Measurements from ENCODE around the gene PITPNB. TPM values are rescaled to one million over a fixed set of nuclear protein-coding genes. Genes with fewer than 3 reads are reported as not detected.

PITPNB gene
- total and polyA plus RNA-seq, 2 donors from 2014 or later = 23.7 to 72.0 TPM

GRCh38 chr22:27823221-27823620, 95.8 kb downstream of the PITPNB start:
- intact Hi-C loops (cut with DNase I) = no loop called here
- DNase-seq = no peak
- no peak for FAIRE-seq

DNA sequence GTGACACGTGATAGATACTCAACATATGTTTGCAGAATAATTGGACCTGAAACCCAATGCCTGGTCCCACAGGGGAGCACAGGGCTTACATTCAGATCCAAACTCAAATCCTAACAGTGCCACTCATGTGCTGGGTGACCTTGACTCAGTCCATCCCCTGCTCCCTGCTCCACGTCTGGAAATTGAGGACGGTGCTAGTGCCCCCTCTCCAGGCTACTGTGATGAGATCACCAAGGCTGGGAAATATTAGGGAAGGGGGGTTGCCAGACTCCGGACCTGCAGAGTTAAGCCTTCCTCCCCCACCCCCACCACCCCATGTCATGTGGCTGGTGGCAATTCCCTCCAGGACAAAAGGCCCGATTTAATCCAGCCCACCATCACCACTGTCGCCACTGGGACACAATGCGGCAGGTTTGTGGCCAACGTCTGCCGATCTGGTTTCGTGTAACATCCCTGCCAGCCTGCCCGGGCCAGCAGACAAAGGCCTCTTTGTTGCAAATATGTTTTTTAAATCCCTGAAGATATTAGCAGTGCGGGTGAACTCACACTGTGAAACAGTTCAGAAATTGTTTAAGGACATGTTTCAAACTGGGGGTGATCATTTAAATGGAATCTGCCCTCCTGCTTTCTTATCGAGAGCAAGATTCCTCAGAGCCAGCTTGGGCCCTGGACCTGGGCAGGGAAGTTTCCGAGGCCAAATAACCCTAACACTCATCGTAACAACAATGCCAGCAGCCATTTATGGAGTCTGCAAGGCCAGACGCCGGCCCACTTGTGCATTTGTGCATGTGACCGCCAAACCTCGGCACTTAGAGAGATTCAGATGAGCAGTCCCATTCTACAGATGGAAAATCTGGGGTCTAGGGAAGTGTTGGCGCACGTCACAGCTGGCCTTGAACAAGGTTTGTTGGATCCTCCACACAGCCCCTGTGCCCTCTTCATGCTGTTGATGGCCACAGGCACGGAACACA, 97.9 kb downstream of the PITPNB start:
- Histone ChIP-seq H3K4me3 (ENCODE audit: low read length in 3 of 3) (no peak overlapping the region), H3K9me3 (ENCODE audit: control insufficient read depth in 2 of 3, insufficient read depth in 1 of 3, low read length in 3 of 3) (no peaks in the 10 kb centered on the region), H3K27ac (ENCODE audit: low read depth in 2 of 2, low read length in 2 of 2) (no peak overlapping the region), H3K27me3 (ENCODE audit: control insufficient read depth, insufficient read depth, low read length) (no peaks in the 10 kb centered on the region), H3K36me3 (ENCODE audit: control insufficient read depth in 2 of 3, insufficient read depth in 3 of 3, low read length in 3 of 3) (no peaks in the 10 kb centered on the region), H3K9ac (ENCODE audit: low read length in 3 of 3) (no peak overlapping the region), H3K4me1 (ENCODE audit: control insufficient read depth in 2 of 3, insufficient read depth in 2 of 3, low read depth in 1 of 3, low read length in 3 of 3) (no peaks in the 10 kb centered on the region)
- no peak for FAIRE-seq
- TF ChIP-seq CTCF (IDR thresholded peaks at IDR 0.05; ENCODE audit: borderline replicate concordance, extremely low read depth, insufficient read depth) = no peak
- intact Hi-C loops (cut with DNase I) = no loop called here
- DNase-seq = no peak

More at GRCh38 chr22:27823221-27823620, 95.8 kb downstream of the PITPNB start:
- no peaks in the 10 kb centered on the region for H3K27me3 ChIP-seq (ENCODE audit: control insufficient read depth, insufficient read depth, low read length)
- H3K4me3 ChIP-seq (ENCODE audit: low read length in 3 of 3) = no peak overlapping the region
- H3K9me3 ChIP-seq (ENCODE audit: control insufficient read depth in 2 of 3, insufficient read depth in 1 of 3, low read length in 3 of 3) = no peaks in the 10 kb centered on the region
- H3K9ac ChIP-seq (ENCODE audit: low read length in 3 of 3) = no peak overlapping the region
- no peak for TF ChIP-seq CTCF (IDR thresholded peaks at IDR 0.05; ENCODE audit: borderline replicate concordance, extremely low read depth, insufficient read depth)
- no peak overlapping the region for H3K27ac ChIP-seq (ENCODE audit: low read depth in 2 of 2, low read length in 2 of 2)
- no peaks in the 10 kb centered on the region for H3K36me3 ChIP-seq (ENCODE audit: control insufficient read depth in 2 of 3, insufficient read depth in 3 of 3, low read length in 3 of 3)
- H3K4me1 ChIP-seq (ENCODE audit: control insufficient read depth in 2 of 3, insufficient read depth in 2 of 3, low read depth in 1 of 3, low read length in 3 of 3) = no peaks in the 10 kb centered on the region

- no peak for FAIRE-seq
Measured at GRCh38 chr22:27816552-27816951, 102.5 kb downstream of the PITPNB start.

More at GRCh38 chr22:27816552-27816951, 102.5 kb downstream of the PITPNB start:
- Histone ChIP-seq H3K4me1 (ENCODE audit: control insufficient read depth in 2 of 3, insufficient read depth in 2 of 3, low read depth in 1 of 3, low read length in 3 of 3) (no peaks in the 10 kb centered on the region), H3K36me3 (ENCODE audit: control insufficient read depth in 2 of 3, insufficient read depth in 3 of 3, low read length in 3 of 3) (no peaks in the 10 kb centered on the region), H3K27me3 (ENCODE audit: control insufficient read depth, insufficient read depth, low read length) (no peaks in the 10 kb centered on the region), H3K9ac (ENCODE audit: low read length in 3 of 3) (no peak overlapping the region), H3K27ac (ENCODE audit: low read depth in 2 of 2, low read length in 2 of 2) (no peak overlapping the region), H3K9me3 (ENCODE audit: control insufficient read depth in 2 of 3, insufficient read depth in 1 of 3, low read length in 3 of 3) (no peaks in the 10 kb centered on the region), H3K4me3 (ENCODE audit: low read length in 3 of 3) (no peak overlapping the region)
- intact Hi-C loops (cut with DNase I) = no loop called here
- DNase-seq = no peak
- no peak for TF ChIP-seq CTCF (IDR thresholded peaks at IDR 0.05; ENCODE audit: borderline replicate concordance, extremely low read depth, insufficient read depth)

Data from kidney (tissue), 14 donors.